A549 (cell line): ENCODE measurements around the gene SKOR2. TPM values are rescaled to one million over a fixed set of nuclear protein-coding genes. Genes with fewer than 3 reads are reported as not detected.
"Not testable (repeated sequence)": the region's sequence is repeated elsewhere in the genome, so short reads cannot be mapped to it uniquely, and the experiment has no call there.

Experiments used
- ATAC-seq, 2 experiments: fragments of 200-7000 bp in 1 of 2; fragments of >200 bp in 1 of 2; cut with Nextera tagmentation in 1 of 2; cut with Tn5 transposase in 1 of 2; 3 replicates each; pipeline versions ENCODE4 v1.8.0 to v1.9.1; 2018 to 2020; ENCODE audit warnings: mild to moderate bottlenecking in 1 of 2, moderate library complexity in 1 of 2
- CTCF ChIA-PET: fragments of 300-600 bp; sonication (Branson Sonifier 250); formaldehyde crosslinking; extraction: SDS; loops from one replicate; lab custom pipeline; 2021; ENCODE audit warnings: antibody characterized with exemption, inconsistent platforms; lab: Yijun Ruan, JAX
- POLR2A ChIA-PET: fragments of 350-600 bp; formaldehyde crosslinking; extraction: SDS; loops from one replicate; lab custom pipeline; 2021; ENCODE audit warnings: antibody characterized with exemption, inconsistent platforms; lab: Yijun Ruan, JAX
- DNase-seq, 2 experiments: peaks; one replicate each; pipeline versions ENCODE4 v3.0.0 to v3.0.0-alpha.2; 2011 to 2016; ENCODE audit warnings: low read depth in 1 of 2, low spot score in 1 of 2
- FAIRE-seq: peaks from 2 replicates; lab custom pipeline; 2011; peaks lifted over from hg19 to GRCh38; lab: Jason Lieb, UNC
- H3K27ac ChIP-seq, 2 experiments: fragments of >200 bp; sonication (Bioruptor Twin); formaldehyde crosslinking; 3 replicates each; pipeline ENCODE4 v1.5.1; 2016 to 2017
- H3K4me1 ChIP-seq: fragments of >200 bp; sonication (Bioruptor Twin); formaldehyde crosslinking; 3 replicates; pipeline ENCODE4 v1.6.1; 2016
- H3K4me2 ChIP-seq: fragments of >200 bp; sonication (Bioruptor Twin); formaldehyde crosslinking; 3 replicates; pipeline ENCODE4 v1.6.1; 2016
- H3K4me3 ChIP-seq: fragments of >200 bp; sonication (Bioruptor Twin); formaldehyde crosslinking; 3 replicates; pipeline ENCODE4 v1.5.1; 2016
- H3K9me3 ChIP-seq: fragments of >200 bp; sonication (Bioruptor Twin); formaldehyde crosslinking; 3 replicates; pipeline ENCODE4 v1.6.1; 2016
- FOSL2 ChIP-seq, 2 experiments: fragments of 450-650 bp in 1 of 2; fragments of >200 bp in 1 of 2; sonication (Bioruptor Twin) in 1 of 2; formaldehyde crosslinking; IDR thresholded peaks; 2 replicates each; pipeline versions ENCODE4 v1.5.0 to v1.6.1; 2016 to 2020; ENCODE audit warnings: mild to moderate bottlenecking in 1 of 2, moderate library complexity in 1 of 2
- MYC ChIP-seq: IDR thresholded peaks from 2 replicates; pipeline ENCODE4 v1.6.1; 2012; ENCODE audit warnings: mild to moderate bottlenecking, inconsistent platforms, low read length, improper control_type of control experiment, borderline replicate concordance
- WGBS: methylation state at CpG from one replicate; pipeline ENCODE4 v1.1.6; 2017; ENCODE audit errors: missing lambda C conversion rate; 5-methylcytosine and 5-hydroxymethylcytosine counted together
- polyA plus RNA-seq, 4 experiments: library from polyadenylated mRNA; depleted of rRNA in 3 of 4; stranded (reverse); fragments of >200 nt; fragmentation: RNase III in 1 of 4; extraction: RNeasy Plus Mini Kit Qiagen cat#74134 plus additional on column Dnase treatment in 1 of 4; gene quantifications; 2 replicates in 3 of 4; 3 replicates in 1 of 4; pipeline ENCODE4 v1.2.3, GENCODE V29; 2011 to 2017
- small RNA-seq, 6 experiments: library from RNA; depleted of rRNA; stranded (forward); fragments of <200 nt; gene quantifications; one replicate each; pipeline ENCODE3, GENCODE V24; 2012
- TF ChIP-seq, protein P1 (sequence below): fragments of 200-600 bp; sonication (generic); IDR thresholded peaks from 2 replicates; pipeline ENCODE4 v1.6.1; 2016; ENCODE audit warnings: antibody characterized with exemption, mild to moderate bottlenecking, moderate library complexity

The SKOR2 gene
- polyA plus RNA-seq, 2 of the 4 experiments (the other 2 are of a cell fraction): not detected

DNA sequence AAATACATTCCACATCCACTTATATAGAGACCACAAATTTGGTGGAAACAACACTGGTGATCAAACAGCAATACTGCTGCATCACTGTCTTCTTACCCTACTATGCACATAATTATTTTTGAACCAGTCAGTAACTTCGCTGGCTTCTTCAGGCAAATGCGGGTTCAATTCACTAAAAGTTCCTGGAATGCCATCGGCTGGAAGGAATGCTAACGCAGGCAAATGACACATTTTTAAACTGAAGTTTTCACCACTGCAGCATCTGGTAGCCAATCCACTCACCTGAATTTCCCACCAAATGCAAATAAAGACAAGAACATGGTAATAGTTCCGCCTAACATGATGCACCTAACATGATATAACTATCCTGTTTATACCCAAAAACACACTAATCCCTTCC, 91.2 kb downstream of the SKOR2 start (continued):
- TF ChIP-seq, protein P1, sequence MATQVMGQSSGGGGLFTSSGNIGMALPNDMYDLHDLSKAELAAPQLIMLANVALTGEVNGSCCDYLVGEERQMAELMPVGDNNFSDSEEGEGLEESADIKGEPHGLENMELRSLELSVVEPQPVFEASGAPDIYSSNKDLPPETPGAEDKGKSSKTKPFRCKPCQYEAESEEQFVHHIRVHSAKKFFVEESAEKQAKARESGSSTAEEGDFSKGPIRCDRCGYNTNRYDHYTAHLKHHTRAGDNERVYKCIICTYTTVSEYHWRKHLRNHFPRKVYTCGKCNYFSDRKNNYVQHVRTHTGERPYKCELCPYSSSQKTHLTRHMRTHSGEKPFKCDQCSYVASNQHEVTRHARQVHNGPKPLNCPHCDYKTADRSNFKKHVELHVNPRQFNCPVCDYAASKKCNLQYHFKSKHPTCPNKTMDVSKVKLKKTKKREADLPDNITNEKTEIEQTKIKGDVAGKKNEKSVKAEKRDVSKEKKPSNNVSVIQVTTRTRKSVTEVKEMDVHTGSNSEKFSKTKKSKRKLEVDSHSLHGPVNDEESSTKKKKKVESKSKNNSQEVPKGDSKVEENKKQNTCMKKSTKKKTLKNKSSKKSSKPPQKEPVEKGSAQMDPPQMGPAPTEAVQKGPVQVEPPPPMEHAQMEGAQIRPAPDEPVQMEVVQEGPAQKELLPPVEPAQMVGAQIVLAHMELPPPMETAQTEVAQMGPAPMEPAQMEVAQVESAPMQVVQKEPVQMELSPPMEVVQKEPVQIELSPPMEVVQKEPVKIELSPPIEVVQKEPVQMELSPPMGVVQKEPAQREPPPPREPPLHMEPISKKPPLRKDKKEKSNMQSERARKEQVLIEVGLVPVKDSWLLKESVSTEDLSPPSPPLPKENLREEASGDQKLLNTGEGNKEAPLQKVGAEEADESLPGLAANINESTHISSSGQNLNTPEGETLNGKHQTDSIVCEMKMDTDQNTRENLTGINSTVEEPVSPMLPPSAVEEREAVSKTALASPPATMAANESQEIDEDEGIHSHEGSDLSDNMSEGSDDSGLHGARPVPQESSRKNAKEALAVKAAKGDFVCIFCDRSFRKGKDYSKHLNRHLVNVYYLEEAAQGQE: no peak
- TF ChIP-seq MYC: no peak

DNA sequence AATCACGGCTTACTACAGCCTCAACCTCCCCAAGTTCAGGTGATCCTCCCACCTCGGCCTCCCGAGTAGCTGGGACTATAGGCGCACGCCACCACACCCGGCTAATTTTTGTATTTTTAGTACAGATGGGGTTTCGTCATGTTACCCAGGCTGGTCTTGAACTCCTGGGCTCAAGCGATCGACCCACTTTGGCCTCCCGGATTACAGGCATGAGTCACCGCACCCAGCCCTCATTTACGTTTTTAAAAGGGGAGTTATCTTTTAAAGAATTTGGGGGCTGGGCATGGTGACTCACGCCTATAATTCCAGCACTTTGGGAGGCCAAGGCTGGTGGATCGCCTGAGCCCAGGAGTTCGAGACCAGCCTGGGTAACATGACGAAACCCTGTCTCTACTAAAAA, 93.1 kb downstream of the SKOR2 start:
- DNase-seq: peak in 1 of 2 experiments; percentile 18
- H3K9me3 ChIP-seq; FAIRE-seq; H3K4me3 ChIP-seq; H3K4me1 ChIP-seq; H3K27ac ChIP-seq; ATAC-seq; H3K4me2 ChIP-seq; POLR2A ChIA-PET; CTCF ChIA-PET; TF ChIP-seq FOSL2 (IDR thresholded peaks at IDR 0.05): not testable (repeated sequence)
- TF ChIP-seq FOSL2 (CRISPR knock-in tag; IDR thresholded peaks at IDR 0.05): peak; percentile 55; the same call in 1 of the 2 replicates
- WGBS: 80% methylated on average over 12 of the region's 16 CpGs

Small RNA genes within 50 kb of the gene (small RNA-seq; reads per million reads assigned to genes)
- gene RNU6-1131P: 0 reads per million in 6 experiments

Other genes starting within 250 kb of the SKOR2 start
- not detected in 2 replicates for gene ELOA2, start 216.0 kb downstream of the SKOR2 start, polyA plus RNA-seq (2011; rRNA removed)
- not detected in 3 replicates for gene ELOA2, start 216.0 kb downstream of the SKOR2 start, polyA plus RNA-seq (2017; fragmentation: RNase III; extraction: RNeasy Plus Mini Kit Qiagen cat#74134 plus additional on column Dnase treatment)
- 12.0 and 20.0 TPM in 2 replicates for gene HDHD2, start 101.2 kb downstream of the SKOR2 start, polyA plus RNA-seq (2011; rRNA removed)
- gene HDHD2, start 101.2 kb downstream of the SKOR2 start, polyA plus RNA-seq (2017; fragmentation: RNase III; extraction: RNeasy Plus Mini Kit Qiagen cat#74134 plus additional on column Dnase treatment): 16.1 to 18.0 TPM (median 16.7 TPM) in 3 replicates
- 15.8 and 24.5 TPM in 2 replicates for gene IER3IP1, start 75.3 kb downstream of the SKOR2 start, polyA plus RNA-seq (2011; rRNA removed)
- 25.1 to 29.0 TPM (median 28.0 TPM) in 3 replicates for gene IER3IP1, start 75.3 kb downstream of the SKOR2 start, polyA plus RNA-seq (2017; fragmentation: RNase III; extraction: RNeasy Plus Mini Kit Qiagen cat#74134 plus additional on column Dnase treatment)